ENCODE measurements around the gene KLF18.
"Not testable (repeated sequence)": the region's sequence is repeated elsewhere in the genome, so short reads cannot be mapped to it uniquely, and the experiment has no call there.

Gene KLF18

GRCh38 chr1:44119525-44119924, 21.9 kb downstream of the KLF18 start:
- no peak for DNase-seq

DNA sequence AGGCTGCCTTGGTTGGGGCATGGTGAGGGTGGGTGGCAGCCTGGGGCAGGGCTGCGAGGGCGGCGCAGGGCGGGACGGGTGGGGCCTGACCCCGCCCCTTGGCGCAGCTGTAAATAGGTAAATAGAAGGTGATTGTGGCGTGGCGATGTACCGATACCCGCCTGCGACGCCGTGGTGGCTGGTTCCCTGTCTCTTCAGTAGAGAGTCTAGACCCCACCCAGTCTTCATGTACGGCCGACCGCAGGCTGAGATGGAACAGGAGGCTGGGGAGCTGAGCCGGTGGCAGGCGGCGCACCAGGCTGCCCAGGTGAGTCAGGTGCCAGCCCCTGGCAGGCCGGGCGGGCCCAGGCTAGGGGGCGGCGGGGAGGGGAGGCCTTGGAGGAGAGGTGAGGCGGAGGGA, 22.7 kb downstream of the KLF18 start, which contains the start of gene KLF17:
TSS of gene KLF17 (plus strand) at position 140 of the 400 bp plus-strand sequence. CDS start at position 227, 87 bp downstream.
- no peak for DNase-seq

DNA sequence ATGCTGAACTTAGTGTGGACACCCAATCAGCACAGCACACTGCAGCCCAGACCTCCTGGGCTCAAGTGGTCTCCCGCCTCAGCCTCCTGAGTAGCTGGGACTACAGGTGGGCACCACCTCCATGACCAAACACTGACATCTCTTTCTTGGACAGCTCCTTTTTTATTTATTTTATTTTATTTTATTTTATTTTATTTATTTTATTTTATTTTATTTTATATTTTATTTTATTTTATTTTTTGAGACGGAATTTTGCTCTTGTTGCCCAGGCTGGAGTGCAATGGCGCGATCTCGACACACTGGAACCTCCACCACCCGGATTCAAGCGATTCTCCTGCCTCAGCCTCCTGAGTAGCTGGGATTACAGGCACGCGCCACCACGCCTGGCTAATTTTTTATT, 24.2 kb downstream of the KLF18 start:
- not testable (repeated sequence) for DNase-seq

GRCh38 chr1:44114098-44114497, 27.3 kb downstream of the KLF18 start:
- DNase-seq: no peak

- DNase-seq: no peak
Measured at GRCh38 chr1:44113095-44113609, 28.3 kb downstream of the KLF18 start.

GRCh38 chr1:44112486-44112885, 28.9 kb downstream of the KLF18 start:
- no peak for DNase-seq

DNA sequence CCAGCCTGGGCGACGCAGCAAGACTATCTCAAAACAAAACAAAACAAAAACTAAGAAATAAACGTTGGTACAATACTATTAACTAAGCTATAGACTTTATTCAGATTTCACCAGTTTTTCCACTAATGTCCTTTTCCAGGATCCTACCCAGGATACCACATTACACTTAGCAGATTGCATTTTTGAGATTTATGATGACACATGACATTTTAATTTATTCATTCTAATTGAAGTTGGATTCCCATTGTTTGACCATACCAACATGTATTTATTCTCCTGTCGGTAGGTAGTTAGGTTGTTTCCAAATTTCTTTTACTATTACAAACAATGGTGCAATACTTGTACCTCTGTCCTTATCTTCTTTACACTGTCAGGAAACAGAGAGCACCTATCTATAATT, 29.6 kb downstream of the KLF18 start:
- no peak for DNase-seq

- no peak for DNase-seq
Measured at GRCh38 chr1:44110916-44111315, 30.5 kb downstream of the KLF18 start.

- DNase-seq: no peak
Measured at GRCh38 chr1:44108971-44109370, 32.5 kb downstream of the KLF18 start.

DNA sequence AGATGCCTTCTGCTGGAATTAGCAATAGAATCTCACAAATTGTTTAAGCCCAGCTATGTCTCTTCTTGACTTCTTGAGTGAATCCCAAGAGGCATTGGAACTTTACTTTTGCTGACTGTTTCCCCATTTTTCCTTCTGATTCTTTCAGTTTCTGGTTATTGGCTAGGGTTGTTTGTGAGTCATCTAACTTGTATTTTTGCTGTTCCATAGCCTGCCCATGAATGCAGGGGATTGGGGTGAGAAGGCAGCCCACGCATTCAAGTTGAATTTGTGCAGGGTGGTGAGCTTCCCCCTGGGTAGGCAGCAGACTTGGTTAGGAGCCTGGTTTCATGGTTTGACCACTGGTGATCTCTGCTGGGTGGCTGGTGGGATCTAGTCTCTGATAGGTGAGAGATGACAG, 33.2 kb downstream of the KLF18 start:
- no peak for DNase-seq

DNA sequence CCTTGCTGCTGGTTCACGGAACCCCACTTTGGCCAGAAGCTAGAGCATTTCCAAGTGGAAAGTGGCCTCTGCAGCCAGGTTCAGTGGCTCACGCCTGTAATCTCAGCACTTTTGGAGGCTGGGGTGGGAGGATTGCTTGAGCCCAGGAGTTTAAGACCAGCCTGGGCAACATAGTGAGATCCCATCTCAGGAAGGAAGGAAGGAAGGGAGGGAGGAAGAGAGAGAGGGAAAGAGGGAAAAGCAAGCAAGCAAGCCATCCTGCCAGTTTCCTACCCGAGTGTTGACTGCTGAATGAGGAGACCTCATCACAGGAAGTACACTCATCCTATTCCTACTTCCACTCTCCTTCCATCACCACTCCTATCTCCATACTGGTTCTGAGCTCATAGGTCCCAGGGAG, 35.6 kb downstream of the KLF18 start:
- DNase-seq: no peak

DNA sequence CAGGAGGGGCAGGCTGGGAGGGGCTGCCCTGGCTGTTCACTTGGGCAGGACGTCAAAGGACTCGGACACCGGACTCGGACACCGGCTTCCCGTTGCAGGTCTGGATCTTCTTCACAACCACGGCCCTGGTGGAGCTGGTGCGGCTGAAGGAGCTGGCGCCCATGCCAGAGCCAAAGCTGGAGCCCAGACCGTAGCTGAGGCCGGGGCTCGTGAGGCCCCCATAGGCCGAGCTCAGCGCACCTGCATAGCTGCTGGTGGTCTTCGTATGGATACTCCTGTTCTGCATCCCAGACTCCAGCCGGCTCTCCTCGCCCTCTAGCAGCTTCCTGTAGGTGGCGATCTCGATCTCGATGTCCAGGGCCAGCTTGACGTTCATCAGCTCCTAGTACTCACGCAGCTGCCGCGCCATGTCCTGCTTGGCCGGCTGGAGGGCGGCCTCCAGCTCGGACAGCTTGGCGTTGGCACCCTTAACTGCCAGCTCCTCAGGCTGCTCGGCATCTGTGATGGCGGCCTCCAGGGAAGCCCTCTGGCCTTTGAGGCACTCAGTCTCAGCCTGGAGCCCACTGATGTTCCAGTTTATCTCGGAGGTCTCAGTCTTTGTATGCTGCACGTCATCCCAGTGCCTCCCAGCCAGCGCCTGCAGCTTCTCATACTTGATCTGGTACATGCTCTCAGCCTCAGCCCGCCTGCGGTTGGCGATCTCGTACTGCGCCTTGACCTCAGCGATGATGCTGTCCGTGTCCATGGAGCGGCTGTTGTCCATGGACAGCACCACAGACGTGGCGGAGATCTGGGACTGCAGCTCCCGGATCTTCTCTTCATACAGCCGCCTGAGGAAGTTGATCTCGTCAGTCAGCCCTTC, 37.9 kb downstream of the KLF18 start:
- no peak for DNase-seq

GRCh38 chr1:44101328-44101727, 40.1 kb downstream of the KLF18 start:
- no peak for DNase-seq

- no peak for DNase-seq
Measured at GRCh38 chr1:44100183-44100868, 41.1 kb downstream of the KLF18 start.

DNA sequence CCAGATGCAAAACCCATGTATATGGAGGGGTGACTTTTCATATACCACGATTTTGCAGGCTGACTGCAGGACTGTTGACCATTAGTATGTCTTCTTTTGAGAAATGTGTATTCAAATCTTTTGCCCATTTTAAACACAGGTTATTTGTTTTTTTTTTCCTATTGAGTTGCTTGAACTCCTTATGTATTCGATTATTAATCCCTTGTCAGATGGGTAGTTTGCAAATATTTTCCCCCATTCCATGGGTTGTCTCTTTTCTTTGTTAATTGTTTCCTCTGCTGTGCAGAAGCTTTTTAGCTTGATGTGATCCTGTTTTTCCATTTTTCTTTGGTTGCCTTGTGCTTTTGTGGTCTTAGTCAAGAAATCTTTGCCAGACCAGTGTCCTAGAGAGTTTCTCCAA, 47.4 kb downstream of the KLF18 start:
- DNase-seq: no peak

GRCh38 chr1:44090429-44091252, 50.8 kb downstream of the KLF18 start:
- no peak for DNase-seq

GRCh38 chr1:44089371-44090048, 51.9 kb downstream of the KLF18 start:
- no peak for DNase-seq
